H1 (cell line): ENCODE results near the gene B4GALNT1. TPM values are rescaled to one million over a fixed set of nuclear protein-coding genes. Genes with fewer than 3 reads are reported as not detected.

ENCODE experiments used
- CTCF ChIA-PET: fragments of 300-600 bp; sonication (Branson Sonifier 250); formaldehyde crosslinking; loops from one replicate; lab custom pipeline; 2021; ENCODE audit not compliant: partially characterized antibody; lab: Charles Lee
- POLR2A ChIA-PET: fragments of 300-600 bp; sonication (Branson Sonifier 250); formaldehyde crosslinking; loops from one replicate; lab custom pipeline; 2021; ENCODE audit warnings: inconsistent platforms; ENCODE audit not compliant: partially characterized antibody; lab: Charles Lee
- DNase-seq, 2 experiments: peaks; one replicate each; pipeline versions ENCODE4 v3.0.0 to v3.0.0-alpha.2; 2010 to 2022; ENCODE audit warnings: low spot score in 2 of 2, low read depth in 1 of 2, mixed read lengths in 1 of 2
- FAIRE-seq: peaks from 2 replicates; lab custom pipeline; 2011; peaks lifted over from hg19 to GRCh38; lab: Jason Lieb, UNC
- H2AFZ ChIP-seq: 2 replicates; pipeline ENCODE4 v1.8.1; 2012; ENCODE audit warnings: low read length, inconsistent platforms
- H2AK5ac ChIP-seq: 2 replicates; pipeline ENCODE4 v1.6.1; 2013; ENCODE audit warnings: low read depth, low read length
- H2BK120ac ChIP-seq: replicated peaks from 2 replicates; pipeline ENCODE3; 2013; ENCODE audit warnings: low read depth, low read length, inconsistent platforms
- H2BK12ac ChIP-seq: 2 replicates; pipeline ENCODE4 v1.6.1; 2013; ENCODE audit warnings: low read depth, low read length
- H2BK15ac ChIP-seq: 2 replicates; pipeline ENCODE4 v1.6.1; 2013; ENCODE audit warnings: low read length
- H2BK20ac ChIP-seq: 2 replicates; pipeline ENCODE4 v1.6.1; 2013; ENCODE audit warnings: low read length
- H2BK5ac ChIP-seq: 2 replicates; pipeline ENCODE4 v1.6.1; 2013; ENCODE audit warnings: low read depth, low read length
- H3K14ac ChIP-seq: 2 replicates; pipeline ENCODE4 v1.6.1; 2013; ENCODE audit warnings: inconsistent platforms; ENCODE audit not compliant: insufficient read length
- H3K18ac ChIP-seq: 2 replicates; pipeline ENCODE4 v1.6.1; 2013; ENCODE audit warnings: low read length; ENCODE audit errors: extremely low read depth
- H3K23ac ChIP-seq: 2 replicates; pipeline ENCODE4 v1.6.1; 2013; ENCODE audit warnings: inconsistent platforms; ENCODE audit not compliant: insufficient read length
- H3K23me2 ChIP-seq: 2 replicates; pipeline ENCODE4 v1.6.1; 2013; ENCODE audit warnings: low read depth, low read length
- H3K27ac ChIP-seq: 2 replicates; pipeline ENCODE4 v1.6.1; 2011; ENCODE audit warnings: low read depth, low read length, inconsistent platforms
- H3K27me3 ChIP-seq, 4 experiments: replicated peaks in 1 of 4; 1 replicate in 1 of 4; 2 replicates in 3 of 4; pipeline versions ENCODE4 v1.6.1 to v1.8.1; 2011 to 2013; ENCODE audit warnings: low read length in 3 of 4, mild to moderate bottlenecking in 3 of 4, inconsistent platforms in 2 of 4, mixed read lengths in 2 of 4, moderate library complexity in 1 of 4; ENCODE audit not compliant: control insufficient read depth in 3 of 4, insufficient read depth in 3 of 4; ENCODE audit errors: extremely low read depth in 1 of 4
- H3K36me3 ChIP-seq, 4 experiments: 2 replicates each; pipeline versions ENCODE4 v1.6.1 to v1.8.1; 2011 to 2013; ENCODE audit warnings: mild to moderate bottlenecking in 4 of 4, low read length in 3 of 4, moderate library complexity in 2 of 4, control low read depth in 1 of 4, inconsistent platforms in 1 of 4; ENCODE audit not compliant: insufficient read depth in 4 of 4, control insufficient read depth in 2 of 4
- H3K4ac ChIP-seq: replicated peaks from 2 replicates; pipeline ENCODE3; 2013; ENCODE audit warnings: low read length, low read depth, mixed read lengths, inconsistent platforms; ENCODE audit not compliant: insufficient read length
- H3K4me1 ChIP-seq, 4 experiments: replicated peaks in 1 of 4; 1 replicate in 1 of 4; 2 replicates in 3 of 4; pipeline versions ENCODE4 v1.6.1 to v1.8.1; 2011 to 2013; ENCODE audit warnings: low read length in 3 of 4, inconsistent platforms in 2 of 4, mixed read lengths in 1 of 4; ENCODE audit not compliant: insufficient read depth in 4 of 4, control insufficient read depth in 3 of 4
- H3K4me2 ChIP-seq, 2 experiments: 2 replicates each; pipeline versions ENCODE4 v1.6.1 to v1.8.1; 2011 to 2013; ENCODE audit warnings: low read depth in 2 of 2, low read length in 2 of 2, control low read depth in 1 of 2, inconsistent platforms in 1 of 2, mild to moderate bottlenecking in 1 of 2; ENCODE audit not compliant: insufficient read depth in 1 of 2
- H3K4me3 ChIP-seq, 4 experiments: fragments of 200-600, 300-600 bp in 1 of 4; sonication (generic), shearing (Covaris generic), sonication (Bioruptor Twin) in 1 of 4; 2 replicates each; pipeline versions ENCODE4 v1.5.1 to v1.8.1; 2011 to 2016; ENCODE audit warnings: low read length in 4 of 4, low read depth in 3 of 4, control low read depth in 2 of 4, inconsistent platforms in 2 of 4, mild to moderate bottlenecking in 2 of 4, mixed read lengths in 1 of 4, moderate library complexity in 1 of 4; ENCODE audit not compliant: insufficient read depth in 2 of 4; ENCODE audit errors: extremely low read depth in 1 of 4
- H3K56ac ChIP-seq: replicated peaks from 2 replicates; pipeline ENCODE3; 2013; ENCODE audit warnings: low read depth, mild to moderate bottlenecking, mixed read lengths, low read length, inconsistent platforms; ENCODE audit not compliant: insufficient read length
- H3K79me1 ChIP-seq: 2 replicates; pipeline ENCODE4 v1.6.1; 2013; ENCODE audit warnings: low read depth, low read length, control low read depth
- H3K79me2 ChIP-seq, 2 experiments: 2 replicates each; pipeline versions ENCODE4 v1.6.1 to v1.8.1; 2012 to 2013; ENCODE audit warnings: low read length in 2 of 2, mild to moderate bottlenecking in 2 of 2, inconsistent platforms in 1 of 2; ENCODE audit not compliant: insufficient read depth in 2 of 2, control insufficient read depth in 1 of 2
- H3K9ac ChIP-seq, 4 experiments: replicated peaks in 1 of 4; 1 replicate in 1 of 4; 2 replicates in 3 of 4; pipeline versions ENCODE4 v1.6.1 to v1.8.1; 2011 to 2013; ENCODE audit warnings: low read depth in 3 of 4, low read length in 3 of 4, control low read depth in 2 of 4, mild to moderate bottlenecking in 2 of 4, moderate library complexity in 2 of 4, inconsistent platforms in 1 of 4; ENCODE audit errors: extremely low read depth in 1 of 4
- H3K9me3 ChIP-seq, 2 experiments: 2 replicates each; pipeline versions ENCODE4 v1.6.1 to v1.8.1; 2012 to 2013; ENCODE audit warnings: mild to moderate bottlenecking in 2 of 2, moderate library complexity in 2 of 2, control low read depth in 1 of 2, inconsistent platforms in 1 of 2, low read depth in 1 of 2, low read length in 1 of 2, mixed read lengths in 1 of 2; ENCODE audit not compliant: insufficient read depth in 2 of 2
- H4K20me1 ChIP-seq, 2 experiments: replicated peaks in 1 of 2; 2 replicates each; pipeline versions ENCODE3 to v1.8.1; 2011 to 2013; ENCODE audit warnings: inconsistent platforms in 2 of 2, low read length in 2 of 2, mild to moderate bottlenecking in 1 of 2; ENCODE audit not compliant: insufficient read depth in 2 of 2, control insufficient read depth in 1 of 2
- H4K5ac ChIP-seq: 2 replicates; pipeline ENCODE4 v1.6.1; 2013; ENCODE audit warnings: low read length, low read depth, mixed read lengths, inconsistent platforms; ENCODE audit not compliant: insufficient read length
- H4K8ac ChIP-seq: 2 replicates; pipeline ENCODE4 v1.8.0; 2013; ENCODE audit warnings: mild to moderate bottlenecking, moderate library complexity, low read length, inconsistent platforms; ENCODE audit not compliant: insufficient read depth; ENCODE audit errors: extremely low read depth
- H4K91ac ChIP-seq: replicated peaks from 2 replicates; pipeline ENCODE3; 2013; ENCODE audit warnings: low read length, mixed read lengths, inconsistent platforms; ENCODE audit not compliant: insufficient read length
- CBX5 ChIP-seq: fragments of 300-800, 300-1000 bp; sonication (generic); IDR thresholded peaks from 2 replicates; pipeline ENCODE4 v1.7.1; 2016; ENCODE audit warnings: antibody characterized with exemption, low read length, low read depth
- CHD1 ChIP-seq: IDR thresholded peaks from 2 replicates; pipeline ENCODE4 v1.6.1; 2012; ENCODE audit warnings: low read depth, low read length, improper control_type of control experiment
- HDAC6 ChIP-seq: IDR thresholded peaks from one replicate; pipeline ENCODE4 v1.7.1; 2012; ENCODE audit warnings: low read depth, mild to moderate bottlenecking, inconsistent platforms, low read length, moderate library complexity
- KDM5A ChIP-seq: fragments of 200-600 bp; IDR thresholded peaks from 2 replicates; pipeline ENCODE4 v1.7.1; 2012; ENCODE audit warnings: mild to moderate bottlenecking, low read length, inconsistent platforms, mixed read lengths
- MAFK ChIP-seq: IDR thresholded peaks from 2 replicates; pipeline ENCODE4 v1.6.1; 2012; ENCODE audit warnings: low read depth, mild to moderate bottlenecking, improper control_type of control experiment, low read length
- RBBP5 ChIP-seq: IDR thresholded peaks from 2 replicates; pipeline ENCODE4 v1.7.1; 2012; ENCODE audit warnings: low read depth, mild to moderate bottlenecking, inconsistent platforms, low read length, moderate library complexity, borderline replicate concordance
- RFX5 ChIP-seq: IDR thresholded peaks from 2 replicates; pipeline ENCODE4 v1.6.1; 2011; ENCODE audit warnings: low read depth, low read length, improper control_type of control experiment, borderline replicate concordance
- RNF2 ChIP-seq: fragments of 200-900, 300-1000 bp; sonication (generic); IDR thresholded peaks from 2 replicates; pipeline ENCODE4 v1.7.1; 2016; ENCODE audit warnings: borderline replicate concordance, low read depth, mild to moderate bottlenecking, antibody characterized with exemption, low read length; ENCODE audit not compliant: poor library complexity, severe bottlenecking; ENCODE audit errors: missing control alignments
- SIX5 ChIP-seq: IDR thresholded peaks from 2 replicates; pipeline ENCODE4 v1.6.1; 2011; ENCODE audit warnings: mild to moderate bottlenecking, low read depth, low read length
- YY1 ChIP-seq: IDR thresholded peaks from 2 replicates; pipeline ENCODE4 v1.6.1; 2011; ENCODE audit warnings: low read depth, mild to moderate bottlenecking, low read length
- WGBS, 2 experiments: shearing (Covaris generic) in 1 of 2; methylation state at CpG; one replicate each; pipeline versions ENCODE4 v1.1.6 to v1.1.7; 2013 to 2015; ENCODE audit warnings: low lambda C conversion rate in 2 of 2, mixed read lengths in 2 of 2, inconsistent platforms in 1 of 2, low coverage in 1 of 2, missing lambda C conversion rate in 1 of 2; ENCODE audit not compliant: insufficient replicate concordance in 2 of 2, insufficient coverage in 1 of 2, insufficient read length in 1 of 2; ENCODE audit errors: extremely low coverage in 1 of 2, missing lambda C conversion rate in 1 of 2; 5-methylcytosine and 5-hydroxymethylcytosine counted together
- polyA plus RNA-seq, 7 experiments: library from polyadenylated mRNA; depleted of rRNA in 3 of 7; stranded (reverse) in 5 of 7; unstranded in 2 of 7; fragments of >200 nt in 5 of 7; fragments of 200-250 nt in 2 of 7; gene quantifications; 1 replicate in 5 of 7; 2 replicates in 1 of 7; 4 replicates in 1 of 7; pipeline versions ENCODE4 v1.2.1 to v1.2.3, GENCODE V29; 2011 to 2013; ENCODE audit warnings: missing spikeins in 2 of 7, mixed read lengths in 2 of 7
- total RNA-seq: library from RNA; stranded (reverse); fragmentation: NEBNext Ultra II Directional; extraction: Animal tissue kit (Norgen Biotek cat#: 25700); gene quantifications from 2 replicates; pipeline ENCODE4 v1.2.1, GENCODE V29; 2021
- TF ChIP-seq, protein P1 (sequence below): IDR thresholded peaks from 2 replicates; pipeline ENCODE4 v1.6.1; 2012; ENCODE audit warnings: inconsistent platforms

Gene B4GALNT1
- total and polyA plus RNA-seq, 2 of the 8 experiments (the other 6 are each of a cell fraction or from before 2014, with no cell fraction given): 1.5 to 2.3 TPM

DNA sequence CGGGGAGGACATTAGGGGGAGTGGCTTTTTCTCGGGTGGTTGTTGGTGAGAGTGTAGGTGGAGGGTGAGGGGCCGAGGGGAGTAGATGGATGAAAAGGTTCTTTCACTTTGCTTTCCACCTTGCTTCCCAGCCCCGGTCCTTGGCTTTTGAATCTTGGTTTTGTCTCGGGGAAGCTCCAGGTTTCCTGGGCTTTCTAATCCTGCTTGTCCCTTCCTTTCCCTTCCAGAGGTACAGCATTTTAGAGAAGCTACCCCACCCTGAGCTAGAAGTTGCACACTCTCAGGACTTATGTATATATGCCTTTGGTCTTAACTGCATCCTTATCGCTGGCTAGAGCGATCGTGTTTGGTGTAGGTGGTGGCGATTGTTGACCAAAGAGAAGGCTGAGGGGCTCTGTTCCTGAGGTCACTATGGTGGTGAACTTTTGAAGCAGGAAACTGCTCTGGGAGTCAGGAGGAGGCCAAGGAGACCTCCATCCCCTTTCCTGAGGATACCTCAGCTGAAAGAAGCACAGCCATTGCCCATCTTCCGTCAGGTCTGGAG is 41.1 kb downstream of the B4GALNT1 start:
- Histone ChIP-seq H2BK20ac (no peak overlapping the region), H3K79me2 (peaks cover 5 to 20% of the 10 kb centered on the region in 2 experiments; a peak in 3 of 4 replicates), H3K4me3 (peak overlapping the region; percentile 72 to 95 (median 80)), H4K8ac (no peak overlapping the region), H2BK12ac (no peak overlapping the region), H3K56ac (no peak overlapping the region), H3K23me2 (peaks cover 15% of the 10 kb centered on the region; the same call in 1 of the 2 replicates), H3K27me3 (no peaks in the 10 kb centered on the region), H3K9me3 (no peaks in the 10 kb centered on the region), H3K4me1 (peaks cover 2 to 7% (median 3%) of the 10 kb centered on the region in 4 experiments; a peak in 6 of 7 replicates), H3K27ac (no peak overlapping the region), H2BK120ac (no peak overlapping the region), H2AK5ac (no peak overlapping the region), H3K18ac (no peak overlapping the region), H2BK5ac (no peak overlapping the region), H3K79me1 (0 out of 2 replicates have a peak, but pooled peaks cover 3% of the 10 kb centered on the region), H2AFZ (no peak overlapping the region), H2BK15ac (no peak overlapping the region), H4K20me1 (peaks cover 2 to 4% of the 10 kb centered on the region in 2 experiments), H3K4me2 (peak overlapping the region; percentile 83), H3K23ac (no peak overlapping the region), H3K4ac (no peak overlapping the region), H3K14ac (no peak overlapping the region), H3K9ac (peak overlapping the region in 3 of 4 experiments; percentile 61 to 72 (median 66); a peak in 5 of 7 replicates), H4K91ac (no peak overlapping the region), H3K36me3 (peaks cover 0 to 8% (median 3%) of the 10 kb centered on the region in 4 experiments; a peak in 2 of 8 replicates), H4K5ac (no peak overlapping the region)
- CTCF ChIA-PET: interaction anchor here (0.6 to 6.1 kb wide), 15 partner anchors 9 to 165 kb away, joined by 3 to 40 read pairs (median 4); partner anchors contain the start of genes DTX3 and OS9
- no peak for FAIRE-seq
- WGBS, 2 experiments: 50% methylated on average over 10 of the region's 10 CpGs; no CpG with 5 or more reads in 1 of the 2 experiments
- no peak for DNase-seq
- POLR2A ChIA-PET: interaction anchor here (1.2 to 6.2 kb wide), 9 partner anchors 9 to 67 kb away, joined by 3 to 60 read pairs (median 6); partner anchors contain the start of genes ARHGEF25 and DTX3
- TF ChIP-seq RFX5: no peak
- TF ChIP-seq MAFK: no peak
- TF ChIP-seq RBBP5: no peak
- no peak for TF ChIP-seq SIX5
- no peak for TF ChIP-seq RNF2
- TF ChIP-seq KDM5A: no peak
- no peak for TF ChIP-seq CBX5
- TF ChIP-seq, protein P1, sequence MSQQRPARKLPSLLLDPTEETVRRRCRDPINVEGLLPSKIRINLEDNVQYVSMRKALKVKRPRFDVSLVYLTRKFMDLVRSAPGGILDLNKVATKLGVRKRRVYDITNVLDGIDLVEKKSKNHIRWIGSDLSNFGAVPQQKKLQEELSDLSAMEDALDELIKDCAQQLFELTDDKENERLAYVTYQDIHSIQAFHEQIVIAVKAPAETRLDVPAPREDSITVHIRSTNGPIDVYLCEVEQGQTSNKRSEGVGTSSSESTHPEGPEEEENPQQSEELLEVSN: no peak
- TF ChIP-seq HDAC6: no peak
- no peak for TF ChIP-seq YY1
- no peak for TF ChIP-seq CHD1
